Measurements from ENCODE around the gene CLN5.

The CLN5 gene

GRCh38 chr13:77000475-77000874, 8.6 kb downstream of the CLN5 start:
- Histone ChIP-seq H4K20me1 (ENCODE audit: insufficient read depth, low read length) (0 out of 2 replicates have a peak, but pooled peaks cover 3% of the 10 kb centered on the region), H3K27ac (ENCODE audit: low read depth, low read length, poor library complexity, severe bottlenecking) (no peak overlapping the region), H2AFZ (ENCODE audit: low read length) (no peak overlapping the region), H3K9ac (ENCODE audit: low read length) (no peak overlapping the region), H3F3A (ENCODE audit: insufficient read depth, low read length) (no peaks in the 10 kb centered on the region), H3K4me3 (ENCODE audit: low read depth, low read length, poor library complexity, severe bottlenecking) (no peak overlapping the region), H3K36me3 (ENCODE audit: insufficient read depth, low read length) (peaks cover 80% of the 10 kb centered on the region), H3K9me3 (ENCODE audit: low read length) (no peaks in the 10 kb centered on the region), H3K9me2 (ENCODE audit: low read depth, low read length) (no peaks in the 10 kb centered on the region), H3K27me3 (ENCODE audit: insufficient read depth, low read length) (no peaks in the 10 kb centered on the region), H3K4me1 (ENCODE audit: insufficient read depth, low read length, severe bottlenecking) (no peaks in the 10 kb centered on the region), H3K4me2 (ENCODE audit: low read length) (no peak overlapping the region), H3K79me2 (ENCODE audit: insufficient read depth, low read length) (0 out of 2 replicates have a peak, but pooled peaks cover 9% of the 10 kb centered on the region)
- TF ChIP-seq EZH2 (IDR thresholded peaks at IDR 0.05; ENCODE audit: borderline replicate concordance, low read length) (no peak), CTCF (IDR thresholded peaks at IDR 0.05; ENCODE audit: low read length) (no peak)

- Histone ChIP-seq H4K20me1 (ENCODE audit: insufficient read depth, low read length) (0 out of 2 replicates have a peak, but pooled peaks cover 3% of the 10 kb centered on the region), H3K4me3 (ENCODE audit: low read depth, low read length, poor library complexity, severe bottlenecking) (no peak overlapping the region), H2AFZ (ENCODE audit: low read length) (no peak overlapping the region), H3K9me2 (ENCODE audit: low read depth, low read length) (no peaks in the 10 kb centered on the region), H3F3A (ENCODE audit: insufficient read depth, low read length) (no peaks in the 10 kb centered on the region), H3K9me3 (ENCODE audit: low read length) (no peaks in the 10 kb centered on the region), H3K36me3 (ENCODE audit: insufficient read depth, low read length) (peaks cover 75% of the 10 kb centered on the region), H3K4me1 (ENCODE audit: insufficient read depth, low read length, severe bottlenecking) (no peaks in the 10 kb centered on the region), H3K9ac (ENCODE audit: low read length) (no peak overlapping the region), H3K27ac (ENCODE audit: low read depth, low read length, poor library complexity, severe bottlenecking) (no peak overlapping the region), H3K79me2 (ENCODE audit: insufficient read depth, low read length) (peaks cover 12% of the 10 kb centered on the region; the same call in 1 of the 2 replicates), H3K27me3 (ENCODE audit: insufficient read depth, low read length) (no peaks in the 10 kb centered on the region), H3K4me2 (ENCODE audit: low read length) (no peak overlapping the region)
- TF ChIP-seq CTCF (IDR thresholded peaks at IDR 0.05; ENCODE audit: low read length): no peak
- TF ChIP-seq EZH2 (IDR thresholded peaks at IDR 0.05; ENCODE audit: borderline replicate concordance, low read length): no peak
Measured at GRCh38 chr13:77001540-77001939, 9.7 kb downstream of the CLN5 start.

- Histone ChIP-seq H3K4me1 (ENCODE audit: insufficient read depth, low read length, severe bottlenecking) (no peaks in the 10 kb centered on the region), H3F3A (ENCODE audit: insufficient read depth, low read length) (no peaks in the 10 kb centered on the region), H3K4me3 (ENCODE audit: low read depth, low read length, poor library complexity, severe bottlenecking) (no peak overlapping the region), H3K4me2 (ENCODE audit: low read length) (no peak overlapping the region), H3K9ac (ENCODE audit: low read length) (no peak overlapping the region), H3K79me2 (ENCODE audit: insufficient read depth, low read length) (peaks cover 15% of the 10 kb centered on the region; the same call in 1 of the 2 replicates), H4K20me1 (ENCODE audit: insufficient read depth, low read length) (0 out of 2 replicates have a peak, but pooled peaks cover 3% of the 10 kb centered on the region), H2AFZ (ENCODE audit: low read length) (no peak overlapping the region), H3K36me3 (ENCODE audit: insufficient read depth, low read length) (peaks cover 75% of the 10 kb centered on the region), H3K9me3 (ENCODE audit: low read length) (no peaks in the 10 kb centered on the region), H3K27me3 (ENCODE audit: insufficient read depth, low read length) (no peaks in the 10 kb centered on the region), H3K9me2 (ENCODE audit: low read depth, low read length) (no peaks in the 10 kb centered on the region), H3K27ac (ENCODE audit: low read depth, low read length, poor library complexity, severe bottlenecking) (no peak overlapping the region)
- TF ChIP-seq CTCF (IDR thresholded peaks at IDR 0.05; ENCODE audit: low read length) (no peak), EZH2 (IDR thresholded peaks at IDR 0.05; ENCODE audit: borderline replicate concordance, low read length) (no peak)
Measured at GRCh38 chr13:77001963-77002587, 10.2 kb downstream of the CLN5 start.

Data from OCI-LY1 (cell line).